GM23338 (cell line): ENCODE data around the gene RYR3.

Experiments
- CREB1 ChIP-seq: fragments of 250-450 bp; sonication (Bioruptor Pico); IDR thresholded peaks from 2 replicates; pipeline ENCODE4 v1.5.0; 2020; ENCODE audit warnings: low read depth, mild to moderate bottlenecking, moderate library complexity
- CTCF ChIP-seq, 2 experiments: fragments of 200-600 bp in 1 of 2; sonication (generic) in 1 of 2; conservative IDR thresholded peaks; 2 replicates each; pipeline versions ENCODE4 v1.5.1 to v1.6.1; 2016 to 2017; ENCODE audit warnings: antibody characterized with exemption in 2 of 2, low read depth in 2 of 2, mild to moderate bottlenecking in 2 of 2, moderate library complexity in 1 of 2
- EZH2 ChIP-seq: fragments of 200-600 bp; sonication (generic); IDR thresholded peaks from one replicate; pipeline ENCODE4 v1.8.0; 2017; ENCODE audit warnings: antibody characterized with exemption, mild to moderate bottlenecking, low read depth; ENCODE audit not compliant: unreplicated experiment
- EZH2phosphoT487 ChIP-seq: fragments of 200-600 bp; sonication (generic); IDR thresholded peaks from one replicate; pipeline ENCODE4 v1.8.1; 2018; ENCODE audit warnings: antibody characterized with exemption; ENCODE audit not compliant: unreplicated experiment
- NANOG ChIP-seq: IDR thresholded peaks from 2 replicates; pipeline ENCODE4 v1.6.1; 2016; ENCODE audit warnings: antibody characterized with exemption, borderline replicate concordance
- POLR2AphosphoS5 ChIP-seq: IDR thresholded peaks from 2 replicates; pipeline ENCODE4 v1.6.1; 2016; ENCODE audit warnings: antibody characterized with exemption, low read depth
- REST ChIP-seq: IDR thresholded peaks from one replicate; pipeline ENCODE4 v1.6.1; 2018; ENCODE audit warnings: antibody characterized with exemption; ENCODE audit not compliant: unreplicated experiment
- STAT1 ChIP-seq: IDR thresholded peaks from one replicate; pipeline ENCODE4 v1.6.1; 2016; ENCODE audit warnings: antibody characterized with exemption; ENCODE audit not compliant: unreplicated experiment

- TF ChIP-seq CTCF (conservative IDR thresholded peaks at IDR 0.05; ENCODE audit: low read depth in 2 of 2) = no peak
- TF ChIP-seq POLR2AphosphoS5 = no peak
- no peak for TF ChIP-seq EZH2phosphoT487
- TF ChIP-seq EZH2 = no peak
- TF ChIP-seq REST = no peak
- no peak for TF ChIP-seq CREB1 (CRISPR knock-in tag)
- TF ChIP-seq STAT1 = no peak
- no peak for TF ChIP-seq NANOG
Measured at GRCh38 chr15:33533197-33533596, 222.4 kb downstream of the RYR3 start.
